Muscle layer of duodenum (tissue), 2 donors: ENCODE results near the gene ADCY1.
"Not testable (repeated sequence)": the region's sequence is repeated elsewhere in the genome, so short reads cannot be mapped to it uniquely, and the experiment has no call there.

Source experiments
- H3K27ac ChIP-seq: one replicate; pipeline ENCODE4 v1.7.0; 2013; ENCODE audit warnings: mild to moderate bottlenecking, low read length
- H3K27me3 ChIP-seq: one replicate; pipeline ENCODE4 v1.7.0; 2013; ENCODE audit warnings: low read depth, mild to moderate bottlenecking, control low read depth, low read length
- H3K36me3 ChIP-seq, 2 donors: one replicate each; pipeline ENCODE4 v1.7.0; 2013; ENCODE audit warnings: low read length in 2 of 2, control low read depth in 1 of 2, mild to moderate bottlenecking in 1 of 2; ENCODE audit not compliant: insufficient read depth in 2 of 2, control insufficient read depth in 1 of 2
- H3K4me1 ChIP-seq, 2 donors: one replicate each; pipeline ENCODE4 v1.7.0; 2013; ENCODE audit warnings: low read length in 2 of 2, mild to moderate bottlenecking in 2 of 2, control low read depth in 1 of 2, moderate library complexity in 1 of 2; ENCODE audit not compliant: insufficient read depth in 2 of 2, control insufficient read depth in 1 of 2
- H3K4me3 ChIP-seq, 2 donors: one replicate each; pipeline ENCODE4 v1.7.0; 2013; ENCODE audit warnings: low read length in 2 of 2, low read depth in 1 of 2, mild to moderate bottlenecking in 1 of 2
- H3K9me3 ChIP-seq, 2 donors: one replicate each; pipeline ENCODE4 v1.7.0; 2013; ENCODE audit warnings: low read length in 2 of 2, control low read depth in 1 of 2, mild to moderate bottlenecking in 1 of 2; ENCODE audit not compliant: control insufficient read depth in 1 of 2
- donor health status: healthy.

Gene ADCY1

GRCh38 chr7:45716380-45717203, 142.4 kb downstream of the ADCY1 start:
- H3K27me3 ChIP-seq, result no peaks in the 10 kb centered on the region
- no peaks in the 10 kb centered on the region for H3K9me3 ChIP-seq
- no peaks in the 10 kb centered on the region for H3K36me3 ChIP-seq
- no peak overlapping the region for H3K4me3 ChIP-seq
- H3K4me1 ChIP-seq, result no peaks in the 10 kb centered on the region
- H3K27ac ChIP-seq, result no peak overlapping the region

GRCh38 chr7:45717537-45718235, 143.5 kb downstream of the ADCY1 start:
- H3K27me3 ChIP-seq, result no peaks in the 10 kb centered on the region
- no peaks in the 10 kb centered on the region for H3K9me3 ChIP-seq
- H3K36me3 ChIP-seq, result no peaks in the 10 kb centered on the region
- H3K4me3 ChIP-seq, result no peak overlapping the region
- H3K27ac ChIP-seq, result no peak overlapping the region
- H3K4me1 ChIP-seq, result no peaks in the 10 kb centered on the region

- Histone ChIP-seq H3K27me3 (no peaks in the 10 kb centered on the region), H3K27ac (no peak overlapping the region), H3K4me3 (no peak overlapping the region), H3K9me3 (no peaks in the 10 kb centered on the region), H3K4me1 (no peaks in the 10 kb centered on the region), H3K36me3 (peaks cover 2 to 9% of the 10 kb centered on the region in 2 donors)
These were observed 144.5 kb downstream of the ADCY1 start for GRCh38 chr7:45718464-45719330.

- H3K27ac ChIP-seq, result no peak overlapping the region
- H3K27me3 ChIP-seq, result no peaks in the 10 kb centered on the region
- H3K9me3 ChIP-seq, result no peaks in the 10 kb centered on the region
- no peak overlapping the region for H3K4me3 ChIP-seq
- H3K4me1 ChIP-seq, result no peaks in the 10 kb centered on the region
- H3K36me3 ChIP-seq, result peaks cover 14 to 23% of the 10 kb centered on the region in 2 donors
These were observed 146.8 kb downstream of the ADCY1 start for GRCh38 chr7:45720989-45721388.

GRCh38 chr7:45721686-45722598, 147.8 kb downstream of the ADCY1 start:
- Histone ChIP-seq H3K36me3 (peaks cover 14 to 30% of the 10 kb centered on the region in 2 donors), H3K4me1 (no peaks in the 10 kb centered on the region), H3K27me3 (no peaks in the 10 kb centered on the region), H3K4me3 (no peak overlapping the region), H3K9me3 (no peaks in the 10 kb centered on the region), H3K27ac (no peak overlapping the region)

- H3K4me1 ChIP-seq, H3K9me3 ChIP-seq, H3K27me3 ChIP-seq, H3K4me3 ChIP-seq, H3K27ac ChIP-seq: not testable (repeated sequence)
- peaks cover 14 to 38% of the 10 kb centered on the region in 2 donors for H3K36me3 ChIP-seq
These were observed 151.1 kb downstream of the ADCY1 start for GRCh38 chr7:45725231-45725630.

- H3K36me3 ChIP-seq, result peaks cover 14 to 38% of the 10 kb centered on the region in 2 donors
- H3K27me3 ChIP-seq, result no peaks in the 10 kb centered on the region
- H3K4me3 ChIP-seq, result no peak overlapping the region
- no peak overlapping the region for H3K27ac ChIP-seq
- H3K4me1 ChIP-seq, result no peaks in the 10 kb centered on the region
- H3K9me3 ChIP-seq, result no peaks in the 10 kb centered on the region
These were observed 152.7 kb downstream of the ADCY1 start for GRCh38 chr7:45726883-45727282.

GRCh38 chr7:45731692-45732443, 157.7 kb downstream of the ADCY1 start:
- not testable (repeated sequence) for H3K9me3 ChIP-seq, H3K36me3 ChIP-seq, H3K27ac ChIP-seq, H3K4me1 ChIP-seq, H3K27me3 ChIP-seq, H3K4me3 ChIP-seq

GRCh38 chr7:45738920-45739319, 164.8 kb downstream of the ADCY1 start:
- H3K36me3 ChIP-seq, result peaks cover 0 to 11% of the 10 kb centered on the region in 2 donors
- not testable (repeated sequence) for H3K4me1 ChIP-seq, H3K9me3 ChIP-seq, H3K27me3 ChIP-seq, H3K27ac ChIP-seq, H3K4me3 ChIP-seq

- H3K4me3 ChIP-seq, H3K4me1 ChIP-seq, H3K27ac ChIP-seq, H3K9me3 ChIP-seq, H3K27me3 ChIP-seq: not testable (repeated sequence)
- H3K36me3 ChIP-seq, result peaks cover 0 to 16% of the 10 kb centered on the region in 2 donors
These were observed 166.4 kb downstream of the ADCY1 start for GRCh38 chr7:45740573-45740972.
